Measurements from ENCODE around the gene BMPR1B.

GRCh38 chr4:94939791-94940519, 182.2 kb downstream of the BMPR1B start:
- TF ChIP-seq USF2 (IDR thresholded peaks at IDR 0.05) = no peak
- no peak for TF ChIP-seq CTCF (IDR thresholded peaks at IDR 0.05)
- no peak for TF ChIP-seq REST (IDR thresholded peaks at IDR 0.05)
